OCI-M2 (cell line): Measurements from ENCODE around the gene IRX5.

Source experiments
- DNase-seq: peaks from one replicate; lab custom pipeline; 2025; ENCODE audit not compliant: unreplicated experiment; lab: John Stamatoyannopoulos, UW

Gene IRX5

GRCh38 chr16:54944002-54944401, 13.3 kb downstream of the IRX5 start:
- DNase-seq: no peak

- no peak for DNase-seq
These were observed 14.4 kb downstream of the IRX5 start for GRCh38 chr16:54945063-54945462.

- no peak for DNase-seq
These were observed 16.2 kb downstream of the IRX5 start for GRCh38 chr16:54946909-54947308.

- DNase-seq: no peak
These were observed 17.0 kb downstream of the IRX5 start for GRCh38 chr16:54947616-54948015.

- no peak for DNase-seq
These were observed 21.5 kb downstream of the IRX5 start for GRCh38 chr16:54952195-54952594.

GRCh38 chr16:54953461-54953860, 22.8 kb downstream of the IRX5 start:
- no peak for DNase-seq

GRCh38 chr16:54954220-54954619, 23.6 kb downstream of the IRX5 start:
- no peak for DNase-seq

GRCh38 chr16:54955757-54956156, 25.1 kb downstream of the IRX5 start:
- DNase-seq: no peak

GRCh38 chr16:54957403-54958166, 26.9 kb downstream of the IRX5 start:
- DNase-seq: no peak

GRCh38 chr16:54962045-54962444, 31.4 kb downstream of the IRX5 start:
- no peak for DNase-seq

- DNase-seq: no peak
These were observed 33.6 kb downstream of the IRX5 start for GRCh38 chr16:54964239-54964638.

- DNase-seq: no peak
These were observed 34.8 kb downstream of the IRX5 start for GRCh38 chr16:54965464-54965863.

- no peak for DNase-seq
These were observed 37.3 kb downstream of the IRX5 start for GRCh38 chr16:54968011-54968410.

GRCh38 chr16:54968784-54969183, 38.1 kb downstream of the IRX5 start:
- no peak for DNase-seq

- DNase-seq: no peak
These were observed 39.4 kb downstream of the IRX5 start for GRCh38 chr16:54970016-54970415.

- DNase-seq: no peak
These were observed 43.7 kb downstream of the IRX5 start for GRCh38 chr16:54974367-54974766.

- DNase-seq: no peak
These were observed 46.1 kb downstream of the IRX5 start for GRCh38 chr16:54976651-54977200.

GRCh38 chr16:54977211-54977610, 46.5 kb downstream of the IRX5 start:
- DNase-seq: no peak

- no peak for DNase-seq
These were observed 50.2 kb downstream of the IRX5 start for GRCh38 chr16:54980821-54981220.
